HFFc6 (cell line): ENCODE results near the gene ADRB1. TPM values are rescaled to one million over a fixed set of nuclear protein-coding genes. Genes with fewer than 3 reads are reported as not detected.

Experiments
- DNase-seq: peaks from one replicate; pipeline ENCODE4 v3.0.0-alpha.2; 2018
- H3K27ac Mint-ChIP-seq: 2 replicates; pipeline ENCODE4 v1.8.0; 2020; ENCODE audit warnings: mild to moderate bottlenecking, mixed read lengths
- H3K27me3 Mint-ChIP-seq: 2 replicates; pipeline ENCODE4 v1.8.0; 2021; ENCODE audit warnings: mild to moderate bottlenecking, moderate library complexity, mixed read lengths; ENCODE audit not compliant: insufficient read depth
- H3K36me3 Mint-ChIP-seq: 2 replicates; pipeline ENCODE4 v1.8.0; 2021; ENCODE audit warnings: low read depth, mixed read lengths
- H3K4me1 Mint-ChIP-seq: 2 replicates; pipeline ENCODE4 v1.8.0; 2020; ENCODE audit warnings: low read depth, mixed read lengths
- H3K4me3 Mint-ChIP-seq: 2 replicates; pipeline ENCODE4 v1.8.0; 2020; ENCODE audit warnings: mild to moderate bottlenecking, moderate library complexity, mixed read lengths
- H3K9me3 Mint-ChIP-seq: 2 replicates; pipeline ENCODE4 v1.8.0; 2020; ENCODE audit warnings: mild to moderate bottlenecking, mixed read lengths
- CTCF ChIP-seq: fragments of 200-600 bp; sonication (generic); IDR thresholded peaks from 2 replicates; pipeline ENCODE4 v1.5.0; 2021; ENCODE audit warnings: antibody characterized with exemption, mild to moderate bottlenecking
- long read RNA-seq: library from polyadenylated mRNA; unstranded; transcript quantifications from one replicate; pipeline ENCODE4 v2.0.0, GENCODE V29; 2019
- total RNA-seq, 6 experiments: library from RNA; stranded (reverse); fragmentation: NEBNext Ultra II Directional; extraction: Animal tissue kit (Norgen Biotek cat#: 25700); gene quantifications; 2 replicates in 1 of 6; 3 replicates in 5 of 6; pipeline ENCODE4 v1.2.3, GENCODE V29; 2021

The ADRB1 gene
- total RNA-seq = under 1 TPM in 1 of 6 experiments, not detected in 5; 0.07 TPM
- long read RNA-seq = 0 reads

GRCh38 chr10:114043532-114044246 is at the start of gene ADRB1:
TSS of gene ADRB1 (plus strand) at chr10:114043866. CDS start at chr10:114044133, 267 bp downstream.
- Mint-ChIP-seq H3K27ac (no peak within 1 kb of the TSS), H3K4me1 (peaks cover 19% of the 10 kb centered on the region), H3K27me3 (peaks cover 32% of the 10 kb centered on the region), H3K9me3 (no peaks in the 10 kb centered on the region), H3K4me3 (peak within 1 kb of the TSS; percentile 74), H3K36me3 (no peaks in the 10 kb centered on the region)
- TF ChIP-seq CTCF = no peak
- no peak for DNase-seq

GRCh38 chr10:113995201-113995600 is 48.5 kb upstream of the ADRB1 start:
- Mint-ChIP-seq H3K27me3 (peaks cover 27% of the 10 kb centered on the region), H3K36me3 (no peaks in the 10 kb centered on the region), H3K27ac (no peak overlapping the region), H3K4me3 (no peak overlapping the region), H3K9me3 (no peaks in the 10 kb centered on the region), H3K4me1 (peaks cover 16% of the 10 kb centered on the region)
- no peak for TF ChIP-seq CTCF
- no peak for DNase-seq

- H3K27ac Mint-ChIP-seq = no peak overlapping the region
- peaks cover 27% of the 10 kb centered on the region for H3K27me3 Mint-ChIP-seq
- no peak for TF ChIP-seq CTCF
- no peak overlapping the region for H3K4me3 Mint-ChIP-seq
- H3K36me3 Mint-ChIP-seq = no peaks in the 10 kb centered on the region
- peaks cover 10% of the 10 kb centered on the region for H3K4me1 Mint-ChIP-seq
- DNase-seq = no peak
- H3K9me3 Mint-ChIP-seq = no peaks in the 10 kb centered on the region
Measured at GRCh38 chr10:113997428-113997827, 46.2 kb upstream of the ADRB1 start.

- H3K9me3 Mint-ChIP-seq = no peaks in the 10 kb centered on the region
- no peak overlapping the region for H3K4me3 Mint-ChIP-seq
- peaks cover 7% of the 10 kb centered on the region for H3K4me1 Mint-ChIP-seq
- H3K27ac Mint-ChIP-seq = no peak overlapping the region
- no peak for TF ChIP-seq CTCF
- peaks cover 26% of the 10 kb centered on the region for H3K27me3 Mint-ChIP-seq
- peaks cover 1% of the 10 kb centered on the region; the same call in 1 of the 2 replicates for H3K36me3 Mint-ChIP-seq
- no peak for DNase-seq
Measured at GRCh38 chr10:113999531-113999930, 44.1 kb upstream of the ADRB1 start.

GRCh38 chr10:114000457-114001010 is 43.1 kb upstream of the ADRB1 start:
- Mint-ChIP-seq H3K27ac (no peak overlapping the region), H3K36me3 (peaks cover 6% of the 10 kb centered on the region; the same call in 1 of the 2 replicates), H3K4me3 (no peak overlapping the region), H3K27me3 (peaks cover 35% of the 10 kb centered on the region), H3K9me3 (no peaks in the 10 kb centered on the region), H3K4me1 (peaks cover 7% of the 10 kb centered on the region)
- TF ChIP-seq CTCF = no peak
- DNase-seq = no peak
